ENCODE results near the gene EPS8L2. TPM values are rescaled to one million over a fixed set of nuclear protein-coding genes. Genes with fewer than 3 reads are reported as not detected.

Gene EPS8L2
- total and polyA plus RNA-seq, 2 of the 13 experiments (the other 11 are each of a cell fraction or from before 2014, with no cell fraction given) = 89.3 to 416 TPM

GRCh38 chr11:706957-707816 lies 1.2 kb downstream of the EPS8L2 start (continued):
- TF ChIP-seq ZNF335 (CRISPR knock-in tag; IDR thresholded peaks at IDR 0.05) = no peak
- TF ChIP-seq ZNF343 (CRISPR knock-in tag; IDR thresholded peaks at IDR 0.05) = peak; percentile 50; the same call in 1 of the 2 replicates
- TF ChIP-seq ZNF20 (CRISPR knock-in tag; IDR thresholded peaks at IDR 0.05) = 0 out of 2 replicates have a peak, but pooled peaks have one; percentile 50
- no peak; the same call in 1 of the 2 replicates for TF ChIP-seq ZNF619 (CRISPR knock-in tag; IDR thresholded peaks at IDR 0.05)
- TF ChIP-seq PBX3 (CRISPR knock-in tag; IDR thresholded peaks at IDR 0.05; ENCODE audit: borderline replicate concordance) = no peak
- TF ChIP-seq ZNF543 (CRISPR knock-in tag; IDR thresholded peaks at IDR 0.05) = peak; percentile 64; the same call in 1 of the 2 replicates
- TF ChIP-seq KDM1A (CRISPR knock-in tag; IDR thresholded peaks at IDR 0.05) = peak; percentile 72
- TF ChIP-seq GPBP1L1 (CRISPR knock-in tag; IDR thresholded peaks at IDR 0.05) = no peak
- TF ChIP-seq ZNF580 (CRISPR knock-in tag; IDR thresholded peaks at IDR 0.05; ENCODE audit: borderline replicate concordance, low read depth) = peak; percentile 46; the same call in 1 of the 2 replicates
- TF ChIP-seq SALL1 (CRISPR knock-in tag; IDR thresholded peaks at IDR 0.05) = peak; percentile 87
- no peak for TF ChIP-seq NFE2L1 (CRISPR knock-in tag; IDR thresholded peaks at IDR 0.05; ENCODE audit: borderline replicate concordance)
- no peak for TF ChIP-seq GLMP (CRISPR knock-in tag; IDR thresholded peaks at IDR 0.05; ENCODE audit: borderline replicate concordance)
- peak; percentile 30; the same call in 1 of the 2 replicates for TF ChIP-seq ZNF383 (CRISPR knock-in tag; IDR thresholded peaks at IDR 0.05; ENCODE audit: borderline replicate concordance)
- TF ChIP-seq ONECUT2 (CRISPR knock-in tag; IDR thresholded peaks at IDR 0.05) = no peak
- peak; percentile 95 for TF ChIP-seq NCOA1 (CRISPR knock-in tag; IDR thresholded peaks at IDR 0.05)
- TF ChIP-seq ARID2 (CRISPR knock-in tag; IDR thresholded peaks at IDR 0.05; ENCODE audit: borderline replicate concordance) = no peak
- TF ChIP-seq ZNF761 (CRISPR knock-in tag; conservative IDR thresholded peaks at IDR 0.05) = peak; percentile 67; the same call in 1 of the 2 replicates
- TF ChIP-seq GABPA (IDR thresholded peaks at IDR 0.05; ENCODE audit: low read depth, low read length) = no peak
- peak; percentile 61 for TF ChIP-seq GABPA (CRISPR knock-in tag; IDR thresholded peaks at IDR 0.05; ENCODE audit: low read depth)
- TF ChIP-seq ZNF281 (CRISPR knock-in tag; IDR thresholded peaks at IDR 0.05; ENCODE audit: borderline replicate concordance) = peak; percentile 63; the same call in 1 of the 2 replicates

Data from HepG2 (cell line).